ENCODE data around the gene FAM25G. TPM values are rescaled to one million over a fixed set of nuclear protein-coding genes. Genes with fewer than 3 reads are reported as not detected.

The FAM25G gene
- total RNA-seq, 1 donor, result not detected

- no peak for DNase-seq (ENCODE audit: low read depth)
- no peak overlapping the region for H3K4me3 ChIP-seq (ENCODE audit: low read depth, low read length)
Observed at GRCh38 chr10:47440207-47440606, 51.3 kb downstream of the FAM25G start.

GRCh38 chr10:47438857-47439474 lies 52.5 kb downstream of the FAM25G start:
- no peak overlapping the region for H3K4me3 ChIP-seq (ENCODE audit: low read depth, low read length)
- peak; percentile 74 for DNase-seq (ENCODE audit: low read depth)
- peak; percentile 88 for TF ChIP-seq CTCF (IDR thresholded peaks at IDR 0.05; ENCODE audit: insufficient read depth, low read depth, low read length)

More at GRCh38 chr10:47440207-47440606, 51.3 kb downstream of the FAM25G start:
- no peak for TF ChIP-seq CTCF (IDR thresholded peaks at IDR 0.05; ENCODE audit: insufficient read depth, low read depth, low read length)

Small RNAs within 50 kb of the gene (small RNA-seq; reads per million reads assigned to genes)
- gene AL591684.3 (not detected), gene RNA5SP312 (not detected)

Other genes with a start within 250 kb of the FAM25G start
- not detected in 2 replicates for gene GDF10, start 191.5 kb downstream of the FAM25G start, total RNA-seq
- gene GDF2, start 169.2 kb downstream of the FAM25G start, total RNA-seq, result not detected in 2 replicates
- not detected in 2 replicates for gene RBP3, start 143.3 kb downstream of the FAM25G start, total RNA-seq
- gene ZNF488, start 107.4 kb downstream of the FAM25G start, total RNA-seq, result under 0.01 TPM in 1 of 2 replicates, not detected in the other
- 3.9 and 7.4 TPM in 2 replicates for gene ANXA8, start 7.6 kb downstream of the FAM25G start, total RNA-seq
- gene AGAP9, start 31.9 kb upstream of the FAM25G start, total RNA-seq, result 4.7 and 5.2 TPM in 2 replicates

All from fibroblast of villous mesenchyme (primary cell).